Endodermal cell (in vitro differentiated cells): ENCODE data around the gene AASDHPPT. TPM values are rescaled to one million over a fixed set of nuclear protein-coding genes. Genes with fewer than 3 reads are reported as not detected.

Experiments used
- DNase-seq: peaks from one replicate; pipeline ENCODE4 v3.0.0-alpha.2; 2017
- H3K27ac ChIP-seq: 2 replicates; pipeline ENCODE4 v1.5.1; 2013; ENCODE audit warnings: mild to moderate bottlenecking, low read depth, low read length, moderate library complexity
- H3K27me3 ChIP-seq: 2 replicates; pipeline ENCODE4 v1.6.1; 2013; ENCODE audit warnings: mild to moderate bottlenecking, low read length, moderate library complexity; ENCODE audit not compliant: insufficient read depth, control insufficient read depth, poor library complexity, severe bottlenecking
- H3K36me3 ChIP-seq: 2 replicates; pipeline ENCODE4 v1.7.0; 2013; ENCODE audit warnings: mild to moderate bottlenecking, low read length, moderate library complexity; ENCODE audit not compliant: control insufficient read depth, insufficient read depth
- H3K4me1 ChIP-seq: one replicate; pipeline ENCODE4 v1.7.0; 2013; ENCODE audit warnings: low read length; ENCODE audit not compliant: control insufficient read depth, insufficient read depth
- H3K4me3 ChIP-seq: 2 replicates; pipeline ENCODE4 v1.5.1; 2013; ENCODE audit warnings: mild to moderate bottlenecking, low read length, moderate library complexity
- H3K9ac ChIP-seq: 2 replicates; pipeline ENCODE4 v1.6.1; 2013; ENCODE audit warnings: mild to moderate bottlenecking, low read length, moderate library complexity; ENCODE audit not compliant: poor library complexity, severe bottlenecking; ENCODE audit errors: extremely low read depth
- H3K9me3 ChIP-seq: 2 replicates; pipeline ENCODE4 v1.6.1; 2013; ENCODE audit warnings: mild to moderate bottlenecking, low read length, moderate library complexity; ENCODE audit not compliant: control insufficient read depth
- H3K27ac Mint-ChIP-seq: 2 replicates; pipeline ENCODE4 v1.8.0; 2020; ENCODE audit warnings: mixed read lengths
- H3K27me3 Mint-ChIP-seq: 2 replicates; pipeline ENCODE4 v1.8.0; 2021; ENCODE audit warnings: mild to moderate bottlenecking, mixed read lengths; ENCODE audit not compliant: insufficient read depth
- H3K36me3 Mint-ChIP-seq: 2 replicates; pipeline ENCODE4 v1.8.0; 2020; ENCODE audit warnings: low read depth, mixed read lengths
- H3K4me1 Mint-ChIP-seq: 2 replicates; pipeline ENCODE4 v1.8.0; 2020; ENCODE audit warnings: mixed read lengths
- H3K4me3 Mint-ChIP-seq: 2 replicates; pipeline ENCODE4 v1.8.0; 2020; ENCODE audit warnings: mild to moderate bottlenecking, moderate library complexity, mixed read lengths
- H3K9me3 Mint-ChIP-seq: 2 replicates; pipeline ENCODE4 v1.8.0; 2020; ENCODE audit warnings: mild to moderate bottlenecking, mixed read lengths
- CTCF ChIP-seq: fragments of 200-600 bp; sonication (generic); conservative IDR thresholded peaks from 2 replicates; pipeline ENCODE4 v1.5.0; 2021; ENCODE audit warnings: antibody characterized with exemption, mild to moderate bottlenecking
- WGBS, 2 experiments: methylation state at CpG; one replicate each; pipeline versions ENCODE4 v1.1.5 to v1.1.7; 2013; ENCODE audit warnings: missing lambda C conversion rate in 2 of 2, mixed read lengths in 1 of 2; ENCODE audit not compliant: insufficient coverage in 1 of 2, insufficient read length in 1 of 2; 5-methylcytosine and 5-hydroxymethylcytosine counted together
- total RNA-seq, 2 donors: library from RNA; stranded (reverse); fragmentation: NEBNext Ultra II Directional in 1 of 2; extraction: Animal tissue kit (Norgen Biotek cat#: 25700) in 1 of 2; gene quantifications; 2 replicates in 1 of 2; 3 replicates in 1 of 2; pipeline ENCODE4 v1.2.1, GENCODE V29; 2021

Gene AASDHPPT
- total RNA-seq, 2 donors from 2014 or later = 44.8 to 52.3 TPM

GRCh38 chr11:106088896-106089295, 11.4 kb downstream of the AASDHPPT start:
- DNase-seq = no peak
- Mint-ChIP-seq H3K4me1 (peaks cover 8% of the 10 kb centered on the region), H3K4me3 (no peak overlapping the region), H3K27ac (no peak overlapping the region), H3K27me3 (no peaks in the 10 kb centered on the region), H3K36me3 (peaks cover 54% of the 10 kb centered on the region), H3K9me3 (no peaks in the 10 kb centered on the region)
- Histone ChIP-seq H3K9me3 (no peaks in the 10 kb centered on the region), H3K4me3 (no peak overlapping the region), H3K36me3 (peaks cover 62% of the 10 kb centered on the region), H3K27me3 (no peaks in the 10 kb centered on the region), H3K9ac (no peak overlapping the region), H3K27ac (no peak overlapping the region), H3K4me1 (no peaks in the 10 kb centered on the region)
- WGBS, 2 experiments = 70 to 94% methylated on average over 2 to 4 of the region's 4 CpGs
- no peak for TF ChIP-seq CTCF

GRCh38 chr11:106091480-106092123, 14.1 kb downstream of the AASDHPPT start:
- Mint-ChIP-seq H3K9me3 (no peaks in the 10 kb centered on the region), H3K27ac (no peak overlapping the region), H3K4me1 (peaks cover 5% of the 10 kb centered on the region), H3K36me3 (peaks cover 47% of the 10 kb centered on the region), H3K4me3 (no peak overlapping the region), H3K27me3 (no peaks in the 10 kb centered on the region)
- Histone ChIP-seq H3K36me3 (peaks cover 63% of the 10 kb centered on the region), H3K4me3 (no peak overlapping the region), H3K27me3 (no peaks in the 10 kb centered on the region), H3K9me3 (no peaks in the 10 kb centered on the region), H3K27ac (no peak overlapping the region), H3K4me1 (no peaks in the 10 kb centered on the region), H3K9ac (no peak overlapping the region)
- DNase-seq = no peak
- 93 to 96% methylated on average over 3 of the region's 3 CpGs for WGBS, 2 experiments
- TF ChIP-seq CTCF = no peak

GRCh38 chr11:106092446-106092845, 15.0 kb downstream of the AASDHPPT start:
- Histone ChIP-seq H3K36me3 (peaks cover 68% of the 10 kb centered on the region), H3K9me3 (no peaks in the 10 kb centered on the region), H3K27ac (no peak overlapping the region), H3K4me1 (no peaks in the 10 kb centered on the region), H3K4me3 (no peak overlapping the region), H3K27me3 (no peaks in the 10 kb centered on the region), H3K9ac (no peak overlapping the region)
- WGBS, 2 experiments = no CpG with 5 or more reads among the region's 1 CpG
- Mint-ChIP-seq H3K4me3 (no peak overlapping the region), H3K27ac (no peak overlapping the region), H3K36me3 (peaks cover 54% of the 10 kb centered on the region), H3K27me3 (no peaks in the 10 kb centered on the region), H3K9me3 (no peaks in the 10 kb centered on the region), H3K4me1 (peaks cover 5% of the 10 kb centered on the region)
- TF ChIP-seq CTCF = no peak
- DNase-seq = no peak
